Ishikawa (cell line): Measurements from ENCODE around the gene C17orf75.

ENCODE experiments used
- CEBPB ChIP-seq: IDR thresholded peaks from 2 replicates; pipeline ENCODE4 v1.6.1; 2012
- CREB1 ChIP-seq: IDR thresholded peaks from 2 replicates; pipeline ENCODE4 v1.6.1; 2012; ENCODE audit warnings: low read depth
- EGR1 ChIP-seq: IDR thresholded peaks from 2 replicates; pipeline ENCODE4 v1.6.1; 2012
- EP300 ChIP-seq: IDR thresholded peaks from 2 replicates; pipeline ENCODE4 v1.6.1; 2012; ENCODE audit warnings: borderline replicate concordance
- FOXM1 ChIP-seq: IDR thresholded peaks from 2 replicates; pipeline ENCODE4 v1.6.1; 2012; ENCODE audit warnings: low read depth, borderline replicate concordance
- MAX ChIP-seq: IDR thresholded peaks from 2 replicates; pipeline ENCODE4 v1.6.1; 2012
- NFIC ChIP-seq: IDR thresholded peaks from 2 replicates; pipeline ENCODE4 v1.6.1; 2012
- RAD21 ChIP-seq: IDR thresholded peaks from 2 replicates; pipeline ENCODE4 v1.6.1; 2012; ENCODE audit warnings: low read depth
- TAF1 ChIP-seq: IDR thresholded peaks from 2 replicates; pipeline ENCODE4 v1.6.1; 2012; ENCODE audit warnings: low read depth, mild to moderate bottlenecking
- TEAD4 ChIP-seq: IDR thresholded peaks from 2 replicates; pipeline ENCODE4 v1.6.1; 2012
- YY1 ChIP-seq: IDR thresholded peaks from 2 replicates; pipeline ENCODE4 v1.6.1; 2012; ENCODE audit warnings: low read depth
- TF ChIP-seq, protein P1 (sequence below): IDR thresholded peaks from 2 replicates; pipeline ENCODE4 v1.6.1; 2012; ENCODE audit warnings: low read depth, mild to moderate bottlenecking

- TF ChIP-seq YY1 (no peak), TAF1 (no peak), EGR1 (no peak), RAD21 (no peak), NFIC (no peak), EP300 (no peak), MAX (no peak), TEAD4 (no peak), FOXM1 (no peak), CEBPB (no peak), CREB1 (no peak)
- TF ChIP-seq, protein P1, sequence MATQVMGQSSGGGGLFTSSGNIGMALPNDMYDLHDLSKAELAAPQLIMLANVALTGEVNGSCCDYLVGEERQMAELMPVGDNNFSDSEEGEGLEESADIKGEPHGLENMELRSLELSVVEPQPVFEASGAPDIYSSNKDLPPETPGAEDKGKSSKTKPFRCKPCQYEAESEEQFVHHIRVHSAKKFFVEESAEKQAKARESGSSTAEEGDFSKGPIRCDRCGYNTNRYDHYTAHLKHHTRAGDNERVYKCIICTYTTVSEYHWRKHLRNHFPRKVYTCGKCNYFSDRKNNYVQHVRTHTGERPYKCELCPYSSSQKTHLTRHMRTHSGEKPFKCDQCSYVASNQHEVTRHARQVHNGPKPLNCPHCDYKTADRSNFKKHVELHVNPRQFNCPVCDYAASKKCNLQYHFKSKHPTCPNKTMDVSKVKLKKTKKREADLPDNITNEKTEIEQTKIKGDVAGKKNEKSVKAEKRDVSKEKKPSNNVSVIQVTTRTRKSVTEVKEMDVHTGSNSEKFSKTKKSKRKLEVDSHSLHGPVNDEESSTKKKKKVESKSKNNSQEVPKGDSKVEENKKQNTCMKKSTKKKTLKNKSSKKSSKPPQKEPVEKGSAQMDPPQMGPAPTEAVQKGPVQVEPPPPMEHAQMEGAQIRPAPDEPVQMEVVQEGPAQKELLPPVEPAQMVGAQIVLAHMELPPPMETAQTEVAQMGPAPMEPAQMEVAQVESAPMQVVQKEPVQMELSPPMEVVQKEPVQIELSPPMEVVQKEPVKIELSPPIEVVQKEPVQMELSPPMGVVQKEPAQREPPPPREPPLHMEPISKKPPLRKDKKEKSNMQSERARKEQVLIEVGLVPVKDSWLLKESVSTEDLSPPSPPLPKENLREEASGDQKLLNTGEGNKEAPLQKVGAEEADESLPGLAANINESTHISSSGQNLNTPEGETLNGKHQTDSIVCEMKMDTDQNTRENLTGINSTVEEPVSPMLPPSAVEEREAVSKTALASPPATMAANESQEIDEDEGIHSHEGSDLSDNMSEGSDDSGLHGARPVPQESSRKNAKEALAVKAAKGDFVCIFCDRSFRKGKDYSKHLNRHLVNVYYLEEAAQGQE, result no peak
Measured at GRCh38 chr17:32341141-32341856, 674 bp downstream of the C17orf75 start.
